G401.6 (cell line): ENCODE measurements around the gene TRIM46.

Source experiments
- FAIRE-seq: peaks from 2 replicates; lab custom pipeline; 2012; peaks lifted over from hg19 to GRCh38; lab: Jason Lieb, UNC

TRIM46 gene

GRCh38 chr1:155171836-155172731, 1.6 kb upstream of the TRIM46 start:
- no peak for FAIRE-seq

DNA sequence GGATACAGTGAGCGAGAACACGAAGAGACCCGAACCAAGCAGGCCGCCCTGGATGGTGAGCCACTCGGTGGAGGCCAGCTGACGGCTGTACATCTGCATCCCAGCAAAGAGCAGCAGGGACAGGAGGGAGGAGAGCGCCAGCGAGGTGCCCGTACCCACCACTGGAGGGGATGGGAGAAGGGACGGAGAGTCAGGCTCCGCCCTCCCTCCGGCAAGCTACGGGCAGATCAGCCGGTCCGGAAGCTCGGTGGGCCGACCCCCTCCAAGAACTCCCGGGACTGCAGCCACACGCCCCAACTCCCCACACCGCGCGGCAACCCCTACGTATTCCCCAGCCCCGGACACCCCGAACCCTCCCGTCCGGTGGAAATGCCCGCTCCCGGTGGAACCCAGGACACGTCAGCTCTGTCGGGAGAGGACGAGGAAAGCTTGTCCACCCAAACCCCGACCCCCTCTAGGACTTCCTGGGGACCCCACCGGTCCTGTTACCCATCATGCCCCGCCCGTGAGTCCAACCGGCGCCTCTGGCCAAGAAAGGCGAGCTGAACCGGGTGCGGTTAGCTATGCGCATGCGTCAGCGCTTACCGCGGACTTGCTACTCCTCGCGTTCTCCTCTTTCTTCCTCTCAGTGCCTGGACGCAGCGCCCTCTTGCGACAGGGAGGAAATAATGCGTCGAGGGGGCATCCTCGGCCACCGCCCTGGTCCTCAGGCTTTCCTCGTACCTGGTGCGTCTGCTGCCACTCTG, 744 bp upstream of the TRIM46 start, which contains the start of gene KRTCAP2:
Gene KRTCAP2, minus strand, starts transcription at position 573 of the 746 bp plus-strand sequence. Its CDS starts 80 bp downstream, at position 493.
- peak; percentile 90 for FAIRE-seq

DNA sequence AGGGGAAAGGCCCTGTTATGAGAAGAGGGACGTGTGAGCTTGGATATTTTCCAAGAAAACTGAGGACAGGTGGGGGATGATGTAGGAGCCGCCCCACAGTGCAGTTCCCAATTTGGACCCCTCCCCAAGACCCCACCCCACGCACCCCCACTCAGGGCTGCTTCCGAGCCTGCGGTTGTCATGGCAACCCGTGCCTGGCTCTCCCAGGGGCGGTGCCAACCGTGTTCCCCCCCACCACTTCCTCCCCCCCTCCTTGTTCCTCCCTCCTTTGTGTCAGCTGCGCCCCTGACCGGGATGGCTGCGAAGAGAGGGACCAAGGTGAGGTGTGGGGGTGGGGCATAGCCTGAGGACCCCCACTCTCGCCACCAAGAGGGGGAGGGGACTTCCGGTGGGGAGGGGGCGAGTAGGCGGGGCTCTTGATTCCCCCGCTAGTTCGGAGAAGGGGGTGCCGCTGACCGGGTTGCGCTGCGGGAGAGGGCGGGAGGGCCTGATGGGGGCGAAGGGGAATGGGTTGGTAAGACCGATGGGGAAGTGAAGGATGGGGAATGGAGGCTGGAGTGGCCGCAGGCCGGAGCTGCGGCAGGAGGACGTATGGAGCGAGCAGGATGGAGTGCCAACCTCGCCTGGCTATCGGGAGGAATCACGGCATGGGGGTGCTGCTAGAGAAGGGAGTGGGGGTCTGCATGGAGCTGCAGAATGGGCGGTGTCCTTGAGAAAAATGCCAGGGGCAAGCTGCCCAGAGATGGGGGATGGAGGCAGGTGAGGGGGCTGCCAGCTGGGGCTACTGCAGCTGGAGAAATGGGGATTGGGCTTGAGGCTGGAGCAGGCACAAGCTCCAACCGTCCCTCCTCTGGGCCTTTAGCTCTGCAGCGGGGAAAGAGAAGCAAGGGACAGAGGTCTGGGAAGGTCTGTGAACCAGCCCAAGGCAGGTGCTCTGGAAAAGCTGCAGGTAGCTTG, 953 bp downstream of the TRIM46 start:
- FAIRE-seq = no peak

DNA sequence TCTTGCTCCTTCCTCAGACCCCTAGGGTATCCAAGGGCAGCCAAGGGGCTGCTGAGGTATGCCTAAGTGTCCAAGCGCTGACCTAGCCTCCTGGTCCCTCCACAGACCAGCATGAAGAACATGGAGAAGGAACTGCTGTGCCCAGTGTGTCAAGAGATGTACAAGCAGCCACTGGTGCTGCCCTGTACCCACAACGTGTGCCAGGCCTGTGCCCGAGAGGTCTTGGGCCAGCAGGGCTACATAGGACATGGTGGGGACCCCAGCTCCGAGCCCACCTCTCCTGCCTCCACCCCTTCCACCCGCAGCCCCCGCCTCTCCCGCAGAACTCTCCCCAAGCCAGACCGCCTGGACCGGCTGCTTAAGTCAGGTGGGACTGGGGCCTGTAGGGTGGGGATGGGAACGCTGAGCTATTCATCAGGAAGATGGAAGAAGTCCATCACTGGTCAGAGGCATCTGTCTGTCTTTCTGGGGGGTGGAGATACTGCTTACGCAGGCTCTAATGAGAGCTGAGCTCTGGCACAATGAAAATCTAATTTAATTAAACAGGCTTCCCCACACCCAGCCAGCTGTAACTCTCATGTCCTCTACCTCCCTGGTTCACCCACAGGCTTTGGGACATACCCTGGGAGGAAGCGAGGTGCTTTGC, 1.8 kb downstream of the TRIM46 start:
- FAIRE-seq = no peak

- FAIRE-seq = no peak
Observed at GRCh38 chr1:155175927-155176371, 2.3 kb downstream of the TRIM46 start.

GRCh38 chr1:155176544-155177071, 3.0 kb downstream of the TRIM46 start:
- no peak for FAIRE-seq

- no peak for FAIRE-seq
Observed at GRCh38 chr1:155177192-155177917, 3.7 kb downstream of the TRIM46 start.

GRCh38 chr1:155177918-155178281, 4.3 kb downstream of the TRIM46 start:
- no peak for FAIRE-seq

DNA sequence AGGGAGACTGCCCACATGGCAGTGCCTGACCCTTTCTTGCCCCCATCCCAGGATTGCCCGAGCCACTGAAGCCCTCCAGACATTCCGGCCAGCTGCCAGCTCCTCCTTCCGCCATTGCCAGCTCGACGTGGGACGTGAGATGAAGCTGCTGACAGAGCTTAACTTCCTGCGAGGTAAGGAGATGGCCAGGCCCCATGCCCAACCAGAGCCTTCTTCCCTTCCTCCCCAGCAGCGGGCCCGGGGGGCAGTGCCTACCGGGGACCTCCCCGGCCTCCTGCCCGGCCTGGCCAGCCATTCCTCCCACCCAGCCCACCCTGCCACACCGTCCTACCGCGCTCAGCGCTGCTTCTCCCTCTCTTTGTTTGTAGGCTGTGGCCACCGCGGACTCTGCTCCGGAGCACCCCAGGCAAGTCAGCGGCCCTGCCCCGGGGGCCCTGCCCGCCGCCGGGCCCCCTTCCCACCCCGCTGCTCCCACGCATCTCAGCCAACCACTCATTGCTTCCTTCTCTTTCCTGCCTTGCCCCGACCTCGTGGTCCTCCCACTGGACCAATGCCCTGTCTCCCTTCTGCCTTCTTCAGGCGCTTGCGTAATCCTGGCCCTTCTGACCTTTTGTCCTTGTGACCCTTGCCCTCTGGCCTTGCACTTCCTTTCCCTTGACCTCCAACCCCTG, 4.9 kb downstream of the TRIM46 start:
- FAIRE-seq = no peak

- FAIRE-seq = no peak
Observed at GRCh38 chr1:155179112-155180031, 5.7 kb downstream of the TRIM46 start.

DNA sequence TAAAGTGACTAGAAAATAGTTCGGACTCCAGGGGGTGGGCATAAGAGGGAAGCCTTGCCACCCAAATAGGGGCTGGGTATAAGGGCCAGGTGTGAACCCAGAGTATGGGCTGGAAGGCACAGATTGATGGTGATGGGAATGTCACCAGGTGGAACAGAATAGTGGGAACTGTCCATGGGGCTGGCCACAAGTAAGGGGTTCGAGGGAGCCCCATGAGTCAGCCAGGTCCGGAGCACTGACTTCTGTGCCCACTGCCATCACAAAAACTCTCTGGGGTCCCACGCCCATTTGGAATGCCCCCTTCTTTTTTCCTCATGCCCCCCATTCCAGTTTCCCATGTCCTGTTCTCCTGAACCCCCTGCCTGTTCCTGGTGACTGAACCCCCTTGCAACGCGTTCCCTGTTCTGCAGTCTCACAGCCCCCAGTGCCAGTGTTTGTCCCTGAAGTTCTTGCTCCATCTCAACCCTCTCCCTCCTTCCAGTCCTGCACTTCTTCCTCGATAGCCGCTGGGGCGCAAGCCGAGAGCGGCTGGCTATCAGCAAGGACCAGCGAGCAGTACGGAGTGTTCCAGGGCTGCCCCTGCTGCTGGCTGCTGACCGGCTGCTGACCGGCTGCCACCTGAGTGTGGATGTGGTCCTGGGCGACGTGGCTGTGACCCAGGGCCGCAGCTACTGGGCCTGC, 7.9 kb downstream of the TRIM46 start:
- no peak for FAIRE-seq

DNA sequence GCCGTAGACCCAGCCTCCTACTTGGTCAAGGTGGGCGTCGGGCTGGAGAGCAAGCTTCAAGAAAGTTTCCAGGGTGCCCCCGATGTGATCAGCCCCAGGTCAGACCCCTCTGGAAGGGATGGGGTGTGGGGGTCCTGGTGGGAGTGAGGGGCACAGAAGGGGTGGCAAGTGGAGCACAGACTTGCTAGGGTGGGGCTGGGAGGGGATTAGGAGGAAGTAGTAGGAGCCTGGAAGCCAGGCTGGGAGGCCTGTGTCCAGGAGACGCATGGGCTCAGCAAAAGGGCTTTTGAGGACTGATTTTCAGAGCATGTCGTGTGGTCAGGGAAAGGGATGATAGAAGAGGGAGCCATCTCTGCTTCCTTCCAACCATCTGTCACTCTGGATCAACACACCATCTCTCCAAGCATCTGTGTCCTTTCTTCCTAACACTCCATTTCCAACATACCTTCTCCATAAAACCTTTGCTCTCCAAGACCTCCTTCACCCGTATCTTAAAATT, 8.5 kb downstream of the TRIM46 start:
- FAIRE-seq = no peak

DNA sequence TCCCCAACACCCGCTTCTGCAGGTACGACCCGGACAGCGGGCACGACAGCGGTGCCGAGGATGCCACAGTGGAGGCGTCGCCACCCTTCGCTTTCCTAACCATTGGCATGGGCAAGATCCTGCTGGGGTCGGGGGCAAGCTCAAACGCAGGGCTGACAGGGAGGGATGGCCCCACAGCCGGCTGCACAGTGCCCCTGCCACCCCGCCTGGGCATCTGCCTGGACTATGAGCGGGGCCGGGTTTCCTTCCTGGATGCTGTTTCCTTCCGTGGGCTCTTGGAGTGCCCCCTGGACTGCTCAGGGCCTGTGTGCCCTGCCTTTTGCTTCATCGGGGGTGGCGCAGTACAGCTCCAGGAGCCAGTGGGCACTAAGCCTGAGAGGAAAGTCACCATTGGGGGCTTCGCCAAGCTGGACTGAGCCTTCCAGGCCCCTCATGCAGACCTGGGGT, 10.1 kb downstream of the TRIM46 start:
- FAIRE-seq = no peak

DNA sequence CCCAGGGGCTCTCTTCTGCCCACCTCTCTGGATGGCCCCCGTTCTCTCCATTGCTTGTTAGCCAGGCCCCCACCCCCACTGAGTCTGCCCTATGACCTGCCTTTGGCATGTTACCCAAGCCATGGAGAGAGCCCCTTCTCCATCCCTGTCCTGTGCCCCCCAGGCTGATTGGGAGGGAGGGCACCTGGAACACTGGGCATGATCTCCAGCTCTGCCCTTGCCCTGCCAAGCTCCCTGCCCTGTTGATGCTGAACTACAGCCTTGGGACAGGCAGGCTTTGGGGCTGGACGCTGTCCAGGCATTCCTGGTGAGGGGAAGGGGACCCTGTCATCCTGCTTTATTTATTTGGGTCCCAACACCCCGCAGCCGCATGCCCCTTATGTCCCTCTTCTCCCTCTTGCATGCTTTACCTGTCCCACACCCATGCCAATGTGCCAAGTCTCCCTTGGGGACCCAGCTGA, 10.7 kb downstream of the TRIM46 start:
- FAIRE-seq = no peak

DNA sequence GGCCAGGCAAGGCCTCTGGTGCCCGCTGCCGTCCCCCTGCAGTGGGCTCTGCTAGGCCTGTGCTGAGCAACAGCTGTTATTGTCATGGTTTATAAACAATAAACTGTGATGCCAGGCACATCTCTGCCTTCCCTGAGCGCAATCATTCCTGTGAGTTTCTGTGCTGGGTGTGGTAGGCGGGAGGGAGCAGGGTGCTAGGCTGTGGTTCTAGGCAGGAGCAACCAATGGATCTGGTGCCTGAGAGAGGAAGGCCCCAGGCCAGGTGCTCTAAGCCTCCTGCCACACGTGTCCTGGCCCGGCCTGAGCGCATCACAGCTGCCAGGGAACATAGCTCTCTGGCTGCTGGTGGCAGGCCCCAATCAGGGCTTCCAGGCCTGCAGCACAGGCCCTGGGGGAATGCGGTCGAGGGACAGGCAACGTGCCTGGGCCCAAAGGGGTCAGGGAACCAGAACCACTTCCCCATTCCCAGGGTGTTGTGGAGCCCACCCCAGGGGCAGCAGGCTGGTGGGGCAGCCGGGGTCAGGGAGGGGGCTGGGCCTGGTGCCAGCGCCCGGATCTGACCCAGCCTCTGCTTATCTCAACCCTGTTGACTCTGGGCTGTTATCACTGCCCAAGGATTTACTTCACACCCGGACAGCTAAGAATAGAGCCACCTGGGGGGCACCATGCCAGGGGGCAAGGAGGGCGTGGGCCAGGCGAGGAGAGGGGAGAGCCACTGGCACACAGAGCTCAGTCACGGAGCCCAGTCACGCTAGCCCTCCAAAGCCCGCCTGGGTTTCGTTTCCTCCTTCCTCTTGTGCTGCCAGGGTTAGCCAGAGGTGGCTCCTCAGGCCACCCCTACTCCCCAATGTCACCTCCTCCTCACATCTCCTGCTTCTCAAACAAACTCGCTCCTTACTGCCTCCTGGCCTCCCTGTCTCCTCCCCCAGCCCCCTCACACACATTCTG, 11.5 kb downstream of the TRIM46 start:
- no peak for FAIRE-seq

- no peak for FAIRE-seq
Observed at GRCh38 chr1:155185783-155186066, 12.1 kb downstream of the TRIM46 start.
